Stimulated activated CD8-positive, alpha-beta memory T cell treated with anti-CD3 and anti-CD28 coated beads, Interleukin-4, amount 100 ng/mL, for 48 hours (primary cell): ENCODE data around the gene ABHD6.
"Not testable (repeated sequence)": the region's sequence is repeated elsewhere in the genome, so short reads cannot be mapped to it uniquely, and the experiment has no call there.

Source experiments
- DNase-seq: peaks from one replicate; pipeline ENCODE4 v3.0.0-alpha.2; 2020

Gene ABHD6

GRCh38 chr3:58243976-58244585, 6.5 kb downstream of the ABHD6 start:
- DNase-seq, result no peak

GRCh38 chr3:58246148-58247047, 8.8 kb downstream of the ABHD6 start:
- no peak for DNase-seq

DNA sequence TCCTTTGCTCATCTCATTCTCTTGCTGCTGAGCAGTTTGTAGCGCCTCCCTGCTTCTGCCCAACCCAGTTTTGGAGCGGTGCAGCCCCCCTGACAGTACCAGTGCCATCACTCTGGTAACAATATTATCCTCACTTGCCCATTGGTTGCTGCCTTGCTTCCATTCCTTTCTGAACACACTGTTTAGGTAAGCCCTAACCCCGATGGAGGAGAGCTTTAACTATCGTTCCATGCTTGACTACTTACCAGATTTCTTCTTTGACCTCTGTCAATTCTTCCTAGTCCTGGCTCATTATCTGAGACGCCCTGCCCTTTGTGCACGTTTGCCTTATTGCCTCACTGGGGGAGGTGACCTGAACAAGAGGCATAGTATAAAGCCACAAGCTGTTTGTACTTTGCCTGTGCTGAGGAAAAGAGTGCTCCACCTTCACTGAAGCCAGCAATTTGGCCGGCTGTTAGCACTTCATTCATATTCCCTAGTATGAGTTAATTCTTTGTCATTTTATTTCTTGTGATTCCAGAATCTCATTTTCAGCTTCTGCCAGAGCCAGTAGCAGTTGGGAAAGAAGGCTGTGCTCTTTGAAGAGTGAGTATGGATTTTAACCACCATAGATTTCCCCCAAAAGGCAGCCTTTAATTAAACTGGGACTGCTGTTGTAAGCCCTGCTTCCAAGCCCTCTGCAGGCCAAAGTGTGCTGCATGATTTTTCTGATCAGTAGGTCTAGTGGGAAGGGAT, 11.9 kb downstream of the ABHD6 start:
- no peak for DNase-seq

- DNase-seq, result no peak
These were observed 12.6 kb downstream of the ABHD6 start for GRCh38 chr3:58250093-58250707.

DNA sequence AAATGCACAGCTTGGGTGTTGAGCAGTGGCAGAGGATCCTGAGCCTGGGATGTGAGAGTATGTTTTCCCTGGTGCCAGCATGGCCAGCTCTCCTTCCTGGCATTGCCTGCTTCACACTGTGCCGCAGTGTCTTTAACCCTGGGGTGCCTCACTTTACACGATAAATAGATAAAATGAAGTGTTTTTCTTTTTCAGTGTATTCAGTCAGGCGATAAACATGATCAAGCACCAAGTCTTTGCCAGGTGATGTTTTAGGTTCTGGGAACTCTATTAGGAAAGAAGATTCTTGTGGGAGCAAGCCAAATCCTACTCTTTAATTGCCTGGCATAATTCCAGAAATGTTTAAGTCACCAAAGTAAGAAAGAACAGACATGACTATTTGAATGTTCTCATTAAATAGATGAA, 14.0 kb downstream of the ABHD6 start:
- DNase-seq, result no peak

GRCh38 chr3:58254144-58254543, 16.6 kb downstream of the ABHD6 start:
- DNase-seq, result no peak

- no peak for DNase-seq
These were observed 18.5 kb downstream of the ABHD6 start for GRCh38 chr3:58256061-58256460.

- DNase-seq, result no peak
These were observed 18.9 kb downstream of the ABHD6 start for GRCh38 chr3:58256511-58256910.

DNA sequence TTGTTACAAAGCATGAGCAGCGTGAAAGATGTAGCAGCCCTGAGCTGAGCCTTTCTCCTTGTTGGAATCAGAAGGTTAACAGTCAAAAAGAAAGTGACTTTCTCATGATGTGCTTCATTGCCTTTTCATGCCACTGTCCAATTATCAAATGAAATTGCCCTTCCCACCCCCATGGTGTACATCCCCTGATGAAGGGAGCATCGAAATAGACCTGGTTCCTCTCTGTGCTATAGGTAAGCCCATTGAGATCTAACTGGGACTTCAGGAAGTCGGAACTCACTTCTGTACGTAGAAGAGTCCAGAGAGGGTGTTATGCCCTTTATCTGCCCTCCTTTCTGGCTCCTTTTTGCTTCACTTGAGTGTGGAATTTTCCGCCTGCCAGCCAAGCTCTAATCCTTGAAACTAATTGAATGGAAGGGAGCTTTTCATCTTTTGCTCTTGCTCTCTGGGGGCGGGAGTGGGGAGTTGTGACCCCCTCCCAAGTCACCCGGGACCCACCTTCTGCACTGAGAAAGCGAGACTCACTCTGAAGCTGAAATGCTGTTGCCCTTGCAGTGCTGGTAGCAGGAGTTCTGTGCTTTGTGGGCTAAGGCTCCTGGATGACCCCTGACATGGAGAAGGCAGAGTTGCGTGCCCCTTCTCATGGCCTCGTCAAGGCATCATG, 20.9 kb downstream of the ABHD6 start:
- no peak for DNase-seq

GRCh38 chr3:58260261-58260731, 22.7 kb downstream of the ABHD6 start:
- DNase-seq, result peak; percentile 34

DNA sequence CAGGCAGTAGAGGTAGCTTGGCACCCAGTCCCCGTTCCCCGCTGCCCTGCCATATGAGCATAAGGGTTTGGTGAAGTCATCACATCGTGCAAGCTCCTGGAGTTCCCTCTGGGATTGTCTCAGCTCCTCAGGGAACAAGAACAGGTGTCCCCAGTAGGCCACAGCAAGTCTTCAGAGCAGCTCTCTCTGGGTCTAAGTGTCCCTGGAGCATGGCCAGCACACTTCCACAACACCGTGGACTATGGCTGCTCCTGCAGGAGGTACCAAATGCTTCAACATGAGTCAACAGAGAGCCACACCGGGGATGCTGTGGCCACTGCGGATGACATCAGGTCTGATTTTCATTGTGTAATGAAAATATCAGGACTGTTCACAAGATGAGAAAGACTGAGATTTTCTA, 23.1 kb downstream of the ABHD6 start:
- no peak for DNase-seq

GRCh38 chr3:58261954-58262666, 24.5 kb downstream of the ABHD6 start:
- no peak for DNase-seq

DNA sequence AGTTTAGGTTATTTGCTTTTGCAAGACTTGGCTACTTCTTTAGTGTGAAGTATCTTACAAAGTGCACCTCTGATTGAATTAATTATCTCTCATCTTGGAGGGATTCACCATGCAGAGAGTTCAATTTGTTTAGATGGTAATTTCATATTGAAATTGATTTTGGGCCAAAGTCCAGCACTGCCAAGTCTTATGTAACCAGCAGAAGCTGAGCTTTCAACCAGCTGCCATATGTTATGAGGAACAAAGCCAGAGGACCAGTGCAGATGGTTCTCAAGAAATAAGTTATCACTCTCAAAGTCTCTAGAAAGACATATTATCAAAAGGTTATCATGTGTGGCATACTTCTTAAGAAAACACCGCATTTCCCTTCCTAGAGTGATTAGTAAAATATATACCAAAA, 29.0 kb downstream of the ABHD6 start:
- DNase-seq, result no peak

DNA sequence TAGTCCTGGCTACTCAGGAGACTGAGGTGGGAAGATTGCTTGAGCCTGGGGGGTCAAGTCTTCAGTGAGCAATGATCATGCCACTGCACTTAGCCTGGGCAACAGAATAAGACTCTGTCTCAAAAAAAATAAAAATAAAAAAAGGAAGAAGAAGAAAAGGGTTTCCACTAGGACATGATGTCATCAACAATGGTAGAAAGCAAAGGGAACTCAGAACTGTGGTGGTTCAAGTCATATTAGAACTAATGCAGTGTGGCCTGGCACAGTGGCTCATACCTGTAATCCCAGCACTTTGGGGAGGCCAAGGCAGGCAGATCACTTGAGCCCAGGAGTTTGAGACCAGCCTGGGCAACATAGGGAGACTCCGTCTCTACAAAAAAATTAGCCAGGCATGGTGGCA, 30.0 kb downstream of the ABHD6 start:
- not testable (repeated sequence) for DNase-seq

DNA sequence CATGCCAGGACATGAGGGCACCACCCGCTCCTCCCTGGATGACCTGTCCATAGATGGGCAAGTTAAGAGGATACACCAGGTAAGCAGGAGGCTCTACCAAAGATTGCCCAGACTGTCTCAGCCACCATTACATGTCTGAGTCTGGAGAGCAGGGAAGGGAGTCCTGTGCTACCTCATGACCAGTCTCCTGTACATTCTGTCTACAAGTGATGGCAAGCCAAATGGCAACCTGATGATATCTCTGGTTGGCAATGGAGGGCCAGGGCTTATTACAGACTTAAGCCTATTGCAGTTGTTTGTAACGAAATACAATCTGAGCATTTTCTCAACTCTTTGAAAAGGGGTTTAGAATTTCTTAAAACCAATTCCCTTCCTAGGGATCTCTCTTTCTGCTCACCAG, 31.8 kb downstream of the ABHD6 start:
- no peak for DNase-seq

DNA sequence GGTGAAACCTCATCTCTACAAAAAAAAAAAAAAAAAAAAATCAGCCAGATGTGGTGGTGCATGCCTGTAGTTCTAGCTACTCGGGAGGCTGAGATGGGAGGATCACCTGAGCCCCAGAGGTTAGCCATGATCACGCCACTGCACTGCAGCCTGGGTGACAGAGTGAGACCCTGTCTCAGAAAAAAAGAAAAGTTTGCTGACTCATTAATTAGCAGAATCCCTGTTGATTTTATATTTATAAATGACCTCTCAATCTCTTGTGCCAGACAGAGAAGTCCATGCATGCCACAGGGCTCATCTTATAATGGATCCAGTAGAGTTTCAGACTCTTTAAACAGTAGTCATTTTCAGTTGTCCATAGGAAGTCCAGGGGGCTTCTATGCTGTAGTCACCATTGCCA, 32.9 kb downstream of the ABHD6 start:
- no peak for DNase-seq

DNA sequence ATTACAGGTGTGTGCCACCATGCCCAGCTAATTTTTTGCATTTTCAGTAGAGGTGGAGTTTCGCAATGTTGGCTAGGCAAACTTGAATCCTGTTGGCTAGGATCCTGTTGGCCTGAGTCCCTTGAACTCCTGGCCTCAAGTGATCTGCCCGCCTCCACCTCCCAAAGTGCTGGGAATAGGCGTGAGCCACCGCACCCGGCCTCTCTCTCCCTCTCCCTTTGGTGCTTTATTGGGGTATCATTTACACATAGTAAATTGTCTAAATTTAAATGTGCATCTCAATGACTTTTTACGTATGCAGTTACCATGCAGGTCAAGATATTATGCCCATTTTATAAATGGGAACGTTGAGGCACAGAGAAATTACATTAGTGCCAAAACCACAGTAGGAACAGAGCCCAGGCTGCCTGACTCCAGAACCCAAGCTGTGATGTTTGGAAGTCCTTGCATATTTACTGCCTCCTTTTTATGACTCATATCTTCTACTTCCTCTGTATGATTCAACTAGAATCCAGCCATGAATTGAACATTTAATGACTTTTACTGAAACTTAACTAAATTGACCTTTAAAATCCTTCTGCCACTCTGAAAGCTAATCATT, 34.4 kb downstream of the ABHD6 start:
- DNase-seq, result no peak

DNA sequence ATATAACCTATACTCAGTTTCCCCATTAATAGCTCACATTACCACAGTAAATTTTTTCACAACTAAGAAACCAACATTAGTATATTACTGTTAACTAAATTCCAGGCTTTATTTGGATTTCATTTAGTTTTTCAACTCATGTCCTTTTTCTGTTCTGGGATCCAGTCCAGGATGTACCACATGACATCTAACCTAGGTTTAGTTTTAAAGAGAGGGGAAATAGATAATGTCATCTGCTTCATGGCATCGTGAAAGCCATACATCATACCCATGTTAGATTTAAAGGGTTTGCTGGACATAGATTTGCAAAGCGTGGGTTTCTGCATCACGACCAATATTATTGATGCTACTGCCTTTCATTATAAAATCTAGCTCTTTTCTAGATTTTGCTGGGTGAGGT, 35.3 kb downstream of the ABHD6 start:
- DNase-seq, result no peak

- not testable (repeated sequence) for DNase-seq
These were observed 35.8 kb downstream of the ABHD6 start for GRCh38 chr3:58273362-58273761.

- DNase-seq, result no peak
These were observed 36.5 kb downstream of the ABHD6 start for GRCh38 chr3:58274027-58274614.

- DNase-seq, result no peak
These were observed 43.5 kb downstream of the ABHD6 start for GRCh38 chr3:58281069-58281468.
